NOMO-1 treated with DMSO at 0.1 percent for 48 hours (cell line): ENCODE results near the gene MFGE8.
A peak's percentile ranks its signal among the peaks of the same experiment; 100 is the strongest.

Experiments used
- DNase-seq: peaks from one replicate; lab custom pipeline; 2025; ENCODE audit not compliant: unreplicated experiment; lab: John Stamatoyannopoulos, UW

Gene MFGE8

DNA sequence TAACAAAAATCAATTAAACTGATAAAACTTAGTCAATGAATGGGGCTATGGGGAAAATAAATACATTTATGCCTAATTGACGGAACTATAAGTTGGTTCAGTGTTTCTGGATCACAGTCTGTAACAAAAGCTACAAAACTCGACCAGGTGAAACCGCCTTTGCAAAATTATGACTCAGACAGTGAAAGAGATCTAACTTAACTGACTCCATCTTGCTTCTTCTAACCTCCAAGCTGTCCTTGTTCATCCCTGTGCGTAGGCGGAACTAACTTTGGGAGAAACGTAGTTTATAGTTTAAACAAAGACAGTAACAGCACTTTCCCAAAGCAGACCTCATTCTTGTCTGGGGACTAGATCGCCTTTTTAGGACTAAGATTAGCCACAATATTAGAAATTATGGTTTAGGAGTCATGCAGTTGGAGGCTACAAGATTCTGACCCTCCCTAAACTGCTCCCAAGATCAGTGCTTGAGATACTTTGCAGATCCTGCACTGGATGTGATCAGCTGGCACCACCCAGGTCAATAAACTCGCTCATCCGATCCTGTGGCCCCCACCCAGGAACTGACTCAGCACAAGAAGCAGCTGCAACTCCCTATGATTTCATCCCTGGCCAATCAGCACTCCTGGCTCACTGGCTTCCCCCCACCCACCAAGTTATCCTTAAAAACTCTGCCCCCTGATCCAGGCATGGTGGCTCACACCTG is 7.2 kb upstream of the MFGE8 start:
- no peak for DNase-seq

DNA sequence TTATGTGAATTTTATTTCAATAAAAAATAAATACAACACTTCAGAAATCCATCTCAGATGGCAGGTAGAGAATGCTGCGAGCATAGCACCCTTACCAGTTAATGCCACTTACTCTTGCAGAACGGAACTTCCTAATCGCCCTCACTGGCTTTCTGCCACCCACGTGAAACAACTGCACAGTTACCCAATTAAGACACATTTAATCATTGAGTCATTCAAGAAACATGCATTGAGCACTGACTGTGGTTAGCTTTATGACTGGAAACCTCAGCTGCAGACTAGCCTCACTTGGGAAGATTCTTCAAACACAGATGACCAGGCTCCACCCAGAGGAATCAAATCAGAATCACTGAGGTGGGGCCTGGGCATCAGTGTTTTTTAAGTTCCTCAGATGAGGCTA is 5.6 kb upstream of the MFGE8 start:
- DNase-seq = peak; percentile 90

DNA sequence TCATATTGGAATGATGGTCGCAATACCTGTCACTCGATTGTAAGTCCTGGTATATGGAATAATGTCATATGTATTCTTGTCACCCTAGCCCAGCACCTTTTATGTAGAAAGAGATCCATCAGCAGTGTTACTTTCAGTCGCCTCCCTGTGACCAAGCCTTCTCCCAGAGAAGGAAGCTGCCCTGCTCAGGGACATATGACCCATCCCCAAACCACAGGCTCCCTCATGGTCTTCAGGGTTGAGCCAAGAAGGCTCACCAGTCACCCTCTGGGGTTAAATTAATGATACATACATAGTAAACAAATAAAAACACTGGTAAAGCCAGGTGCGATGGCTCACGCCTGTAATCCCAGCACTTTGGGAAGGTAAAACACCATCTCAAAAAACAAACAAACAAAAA is 4.6 kb upstream of the MFGE8 start:
- no peak for DNase-seq

DNA sequence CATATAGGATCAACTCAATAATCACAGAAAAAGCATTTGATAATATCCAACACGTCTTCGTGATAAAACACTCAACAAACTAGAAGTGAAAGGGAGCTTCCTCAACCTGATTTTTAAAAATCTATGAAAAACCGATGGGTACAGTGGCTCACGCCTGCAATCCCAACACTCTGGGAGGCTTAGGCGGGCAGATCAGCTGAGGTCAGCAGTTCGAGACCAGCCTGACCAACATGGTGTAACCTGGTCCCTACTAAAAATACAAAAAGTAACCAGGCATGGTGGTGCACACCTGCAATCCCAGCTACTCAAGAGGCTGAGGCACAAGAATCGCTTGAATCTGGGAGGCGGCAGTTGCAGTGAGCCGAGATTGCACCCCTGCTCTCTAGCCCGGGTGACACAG is 2.2 kb upstream of the MFGE8 start:
- no peak for DNase-seq

DNA sequence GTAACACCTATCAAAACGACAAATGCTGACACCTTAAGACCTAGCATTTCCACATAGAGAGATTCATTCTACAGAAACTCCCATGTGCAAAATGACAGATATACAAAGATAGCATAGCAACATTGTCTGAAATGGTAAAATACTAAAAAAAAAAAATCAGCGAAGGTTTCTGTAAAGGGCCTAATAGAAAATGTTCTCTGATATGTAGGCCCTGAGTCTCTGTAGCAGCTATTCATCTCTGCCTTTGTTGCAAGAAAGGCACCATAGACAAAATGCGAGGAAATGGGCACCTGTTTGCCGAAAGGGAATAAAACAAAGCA is 631 bp upstream of the MFGE8 start:
- DNase-seq = no peak

DNA sequence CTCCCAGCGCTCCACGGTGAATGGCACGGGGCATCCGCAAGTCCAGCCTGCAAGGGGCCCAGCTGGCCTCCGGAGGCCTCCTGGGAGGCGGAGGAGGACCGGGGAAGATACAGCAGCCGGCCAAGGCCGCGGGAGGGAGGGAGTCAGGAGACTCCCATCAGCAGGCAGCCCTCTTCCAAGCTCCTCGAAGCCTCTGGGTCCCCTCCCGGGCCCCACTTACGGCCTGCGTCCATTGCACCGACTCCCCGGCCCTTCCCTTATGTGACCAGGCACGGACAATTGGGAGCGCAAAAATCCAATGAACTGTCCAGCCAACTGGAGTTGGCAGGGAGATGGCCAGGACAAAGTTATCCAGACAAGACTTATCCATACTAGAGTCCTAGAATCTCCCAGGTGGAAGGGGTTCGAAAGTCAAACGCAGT is 668 bp downstream of the MFGE8 start:
- DNase-seq = no peak

DNA sequence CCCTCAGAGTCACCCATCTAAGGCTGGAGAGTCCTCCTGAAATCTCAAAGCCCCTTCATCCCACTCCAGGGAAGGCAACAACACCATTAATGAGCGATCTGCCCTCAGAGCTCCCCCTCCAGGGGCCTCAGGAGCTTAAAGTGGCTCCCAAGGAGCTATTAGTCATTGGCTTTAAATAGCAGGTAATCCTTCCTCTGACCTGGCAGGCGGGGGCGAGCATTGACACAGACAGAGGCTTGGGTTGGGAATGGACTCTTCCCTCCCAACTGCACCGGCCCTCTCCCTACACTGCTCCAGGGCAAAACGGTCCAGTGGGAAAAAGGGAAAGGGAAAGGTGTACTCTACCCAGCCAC is 1.4 kb downstream of the MFGE8 start:
- DNase-seq = no peak

DNA sequence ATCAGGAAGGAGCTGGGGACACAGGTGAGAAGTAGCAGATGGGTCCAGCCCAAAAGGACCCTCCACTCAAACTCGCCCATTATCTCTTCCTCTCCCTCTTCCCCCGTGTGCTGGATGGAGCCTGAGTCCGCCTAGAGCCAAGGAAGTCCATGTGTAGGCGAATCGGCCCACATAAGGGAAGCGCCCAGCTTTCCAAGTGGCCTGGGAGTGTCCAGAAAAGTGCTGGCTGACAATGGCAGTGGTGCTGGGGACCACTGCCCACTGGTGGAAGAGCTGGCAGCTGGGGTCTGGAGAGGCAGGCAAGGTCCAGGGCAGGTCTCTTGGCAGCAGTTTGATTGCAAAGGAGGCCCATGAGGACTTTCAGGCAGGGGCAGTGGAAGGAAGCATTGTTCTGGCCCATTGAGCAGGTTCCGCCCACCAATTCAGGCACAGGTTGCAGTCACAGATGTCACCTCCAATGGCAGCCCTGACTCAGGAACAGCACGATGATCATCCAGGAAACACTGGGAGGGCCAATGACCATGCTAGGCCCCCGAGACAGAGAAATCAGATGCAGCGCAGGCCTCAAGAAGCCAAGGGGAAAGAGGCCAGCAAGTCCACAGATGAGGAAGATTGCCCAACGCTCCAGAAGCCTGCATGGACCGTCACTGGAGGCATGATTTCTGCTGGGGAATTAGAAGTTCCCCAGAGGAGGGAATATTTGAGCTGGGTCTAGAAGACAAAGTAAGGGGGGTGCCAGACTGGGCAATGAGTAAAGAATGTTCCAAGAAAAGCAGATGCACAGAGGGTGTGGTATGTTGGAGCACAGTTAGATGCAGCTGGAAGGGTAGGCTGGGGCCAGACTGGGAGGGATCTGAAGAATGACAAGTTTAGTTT is 3.0 kb downstream of the MFGE8 start:
- no peak for DNase-seq

DNA sequence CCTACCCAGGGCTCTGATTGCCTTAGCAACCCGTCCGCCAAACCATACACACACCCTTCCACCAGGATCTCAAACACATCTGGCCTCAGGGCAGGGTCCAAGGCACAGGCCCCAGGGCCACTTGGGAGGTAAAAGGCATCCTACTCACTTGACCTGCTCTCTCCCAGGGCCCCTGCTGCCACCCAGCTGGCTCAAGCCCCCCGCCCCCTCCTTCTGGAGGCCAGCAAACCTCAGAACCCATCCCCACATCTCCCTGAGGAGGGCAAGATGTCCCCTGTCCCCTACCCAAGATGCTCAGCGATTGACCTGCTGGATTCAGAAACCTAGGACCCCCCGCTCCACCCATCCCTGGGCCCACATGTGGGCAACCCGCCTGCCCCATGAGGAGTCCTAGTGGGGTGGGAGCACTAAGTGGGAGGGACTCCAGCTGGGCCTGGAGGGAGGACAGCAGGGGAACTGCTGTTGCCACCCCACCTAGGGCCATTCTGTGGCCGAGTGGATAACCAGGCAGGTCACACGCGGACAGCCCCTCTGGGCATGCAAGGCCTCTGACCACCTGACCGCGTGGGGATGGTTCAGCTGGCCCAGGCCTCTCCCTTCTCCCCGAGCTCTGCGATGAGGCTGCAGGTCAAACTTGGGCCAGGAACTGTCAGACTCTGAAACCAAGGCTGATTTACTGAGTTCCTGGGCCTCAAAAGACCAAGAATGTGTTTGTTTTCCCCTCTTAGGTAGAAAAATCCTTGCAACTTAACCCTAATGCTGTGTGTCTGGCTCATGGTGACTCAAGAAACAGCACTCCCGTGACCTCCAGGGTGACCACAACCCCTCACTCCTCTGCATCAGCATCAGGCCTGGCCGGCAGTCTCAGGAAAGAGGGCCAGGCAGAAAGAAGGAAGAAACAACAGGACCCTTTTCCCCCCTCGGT is 4.2 kb downstream of the MFGE8 start:
- no peak for DNase-seq

DNA sequence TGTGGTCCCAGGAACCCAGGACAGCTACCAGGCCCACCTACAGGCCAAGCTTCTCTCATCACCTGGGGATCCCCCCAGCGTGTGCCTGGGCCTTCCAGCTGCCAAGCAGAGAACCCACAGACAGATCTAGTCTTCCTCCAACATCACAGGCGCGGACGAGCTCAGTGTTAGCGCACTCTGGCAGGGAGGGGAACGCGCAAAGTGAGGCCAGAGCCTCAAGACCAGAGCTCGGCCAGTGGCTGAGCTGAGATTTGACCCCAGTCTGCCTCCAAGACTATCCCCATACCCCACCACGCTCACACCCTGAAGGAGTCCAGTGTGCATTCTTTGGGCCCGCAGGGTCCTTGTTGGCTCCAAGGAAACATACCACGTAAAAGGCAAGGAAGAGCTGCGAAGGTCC is 5.1 kb downstream of the MFGE8 start:
- no peak for DNase-seq

DNA sequence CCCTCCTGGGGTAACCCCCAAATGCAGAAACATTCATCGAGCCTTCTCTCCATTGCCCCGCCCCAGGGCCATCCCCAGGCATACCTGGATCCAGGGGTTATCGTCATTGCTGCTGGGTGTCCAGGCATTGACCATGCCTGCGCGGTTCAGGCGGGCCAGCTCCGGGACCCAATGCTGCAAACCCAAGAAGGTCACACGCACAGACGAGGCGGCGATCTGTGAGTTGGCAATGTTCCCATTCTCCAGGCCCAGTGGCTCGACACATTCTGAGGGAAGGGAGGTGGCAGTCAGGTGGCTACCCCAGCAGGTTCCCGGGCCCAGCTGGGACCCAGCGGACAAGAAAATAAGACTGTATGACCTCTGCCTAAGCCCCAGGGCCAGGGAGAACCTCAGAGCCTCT is 6.1 kb downstream of the MFGE8 start:
- no peak for DNase-seq

DNA sequence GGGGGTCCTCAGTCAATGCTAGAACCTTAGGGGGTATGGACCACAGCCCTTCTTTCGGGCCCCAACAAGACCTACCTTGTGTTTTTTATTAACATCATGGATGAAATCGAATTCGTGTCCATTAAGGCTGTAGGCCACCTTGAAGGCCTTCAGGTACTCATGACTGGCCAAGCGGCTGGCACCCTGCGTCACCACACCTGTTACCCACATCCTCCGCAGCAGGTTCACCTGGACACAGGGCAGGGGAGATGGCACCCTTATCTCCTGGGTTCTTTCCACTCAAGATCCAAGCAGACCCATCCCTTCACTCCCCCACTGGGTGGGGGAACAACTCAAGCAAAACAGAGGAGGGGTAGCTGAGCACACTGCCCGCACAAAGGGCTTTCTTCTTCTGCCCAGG is 6.6 kb downstream of the MFGE8 start:
- DNase-seq = no peak

DNA sequence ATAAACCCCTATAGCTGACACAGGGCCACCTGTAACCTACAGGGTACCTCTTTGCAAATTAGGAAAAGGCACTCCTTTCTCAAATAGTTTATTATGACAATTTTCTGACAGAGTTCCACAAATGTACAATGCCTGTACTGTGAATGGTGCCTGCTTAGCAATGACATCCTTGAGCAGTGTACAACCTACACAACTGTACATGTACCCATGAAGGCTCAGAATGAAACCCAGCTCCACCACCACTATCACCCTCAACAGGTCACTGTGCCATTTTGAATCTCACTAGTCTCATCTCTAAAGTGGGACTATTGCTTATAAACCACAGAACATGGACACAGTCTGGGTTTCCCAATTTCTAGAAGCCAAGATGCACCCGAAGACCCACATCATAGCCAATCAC is 7.0 kb downstream of the MFGE8 start:
- DNase-seq = no peak

DNA sequence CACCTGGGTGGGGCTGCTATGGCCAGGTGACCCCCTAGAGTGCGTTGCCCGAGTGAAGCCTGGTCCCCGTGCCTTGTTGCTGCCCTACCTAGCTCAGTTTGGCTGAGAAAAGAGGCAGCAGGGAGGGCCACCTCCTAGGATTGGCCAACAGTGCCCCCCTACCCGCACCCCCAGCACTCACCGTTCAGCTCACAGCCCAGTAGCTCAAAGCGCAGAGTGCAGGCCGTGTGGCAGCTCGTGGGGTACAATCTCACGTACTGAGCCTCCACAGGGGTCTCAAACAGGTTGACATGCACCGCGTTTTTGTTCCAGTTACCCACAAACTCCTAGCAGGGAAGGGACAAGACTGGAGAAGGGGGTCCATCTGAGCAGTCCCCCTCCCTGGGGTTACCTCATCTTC is 7.6 kb downstream of the MFGE8 start:
- no peak for DNase-seq

DNA sequence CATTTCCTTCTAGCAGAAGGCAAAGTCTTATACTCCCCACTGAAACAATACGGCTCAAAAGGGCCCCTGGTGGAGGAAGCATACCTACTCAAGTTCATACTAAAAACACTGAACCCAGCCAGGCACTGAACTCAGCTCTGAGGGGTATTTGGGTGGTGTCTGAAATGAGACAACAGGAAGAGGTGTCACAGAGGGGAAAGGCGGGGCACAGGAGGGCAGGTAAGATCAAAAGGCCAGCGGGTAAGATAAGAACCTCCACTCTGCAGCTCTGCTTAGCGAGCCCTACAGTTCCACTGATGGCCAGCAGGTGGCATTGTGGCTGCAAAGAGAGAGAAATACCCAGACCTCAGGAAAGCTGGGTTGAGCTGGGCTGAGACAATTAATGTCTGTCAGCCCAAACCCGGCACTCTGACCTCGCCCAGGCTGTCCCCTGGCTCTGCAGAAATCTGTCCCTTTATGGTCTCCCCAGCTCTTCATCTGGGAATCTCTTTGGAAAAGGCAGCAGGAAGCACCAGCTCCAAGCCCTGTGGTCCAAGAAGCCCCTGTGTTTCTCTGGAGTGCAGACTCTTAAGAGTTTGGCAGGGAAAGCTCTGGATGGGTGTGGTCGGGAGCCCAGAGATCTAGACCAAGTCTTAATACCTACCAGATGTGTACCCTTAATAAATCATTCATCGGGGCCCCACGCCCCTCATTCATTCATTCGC is 8.4 kb downstream of the MFGE8 start:
- peak; percentile 39 for DNase-seq

DNA sequence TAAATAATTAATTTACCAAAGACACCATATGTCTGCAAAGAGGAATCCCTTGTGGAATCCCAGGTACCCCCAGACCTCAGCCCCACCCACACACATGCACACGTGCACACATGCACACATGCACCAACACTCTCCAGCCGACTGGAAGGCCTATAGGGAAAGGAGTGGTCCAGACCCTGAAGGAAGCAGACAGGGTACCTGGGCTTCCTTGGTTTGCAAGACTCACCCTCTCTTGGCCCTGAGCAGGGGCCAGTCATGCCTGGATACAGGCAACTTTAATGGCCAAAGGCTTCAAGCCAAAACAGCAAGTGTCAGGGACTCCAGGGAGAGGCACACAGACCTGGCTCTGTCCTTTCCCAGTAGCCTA is 8.9 kb downstream of the MFGE8 start:
- no peak for DNase-seq

DNA sequence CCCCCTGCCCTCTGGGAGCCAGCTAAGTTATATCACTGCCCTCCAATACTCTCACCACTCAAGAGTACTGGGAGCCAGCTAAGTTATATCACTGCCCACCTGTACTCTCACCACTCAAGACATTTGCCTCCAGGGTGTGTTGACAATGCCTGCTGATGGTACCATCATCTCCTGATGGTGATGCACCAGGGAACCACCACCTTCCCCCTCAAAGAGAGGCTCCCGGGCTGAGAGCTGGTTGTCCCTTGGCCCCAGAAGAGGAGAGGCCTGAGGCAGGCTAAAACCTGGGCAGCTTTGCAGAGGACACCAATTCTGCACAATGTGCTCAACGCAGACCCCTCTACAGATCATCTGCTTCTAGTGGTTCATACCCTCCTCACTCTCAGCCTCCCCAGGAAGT is 10.3 kb downstream of the MFGE8 start:
- DNase-seq = no peak

DNA sequence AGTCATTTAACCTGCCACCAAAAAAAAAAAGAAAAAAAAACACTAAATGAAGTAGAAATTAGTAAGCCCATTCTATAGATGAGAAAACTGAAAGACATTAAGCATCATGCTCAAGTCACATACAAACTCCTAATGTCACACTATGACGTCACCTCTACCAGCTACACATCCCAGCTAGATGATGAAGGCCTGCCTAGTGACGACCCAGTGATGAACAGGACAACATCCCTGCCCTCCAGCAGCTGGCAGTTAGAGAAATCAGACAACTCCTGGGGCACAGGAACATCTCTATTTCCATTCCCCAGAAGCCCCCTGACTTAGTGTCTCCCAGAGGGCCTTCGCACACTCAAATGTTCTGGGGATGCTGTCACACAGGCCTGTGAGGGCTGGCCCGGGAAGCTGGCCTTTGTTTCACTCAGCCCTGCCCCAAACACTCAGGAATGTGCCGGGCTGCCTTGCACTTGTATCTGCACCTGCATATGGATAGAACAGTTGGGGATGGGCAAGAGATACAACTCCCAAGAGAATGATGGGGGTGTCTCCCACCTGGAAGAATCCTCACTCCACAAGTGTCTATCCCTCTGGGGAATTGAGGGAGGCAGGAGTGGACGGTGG is 10.9 kb downstream of the MFGE8 start:
- DNase-seq = no peak

DNA sequence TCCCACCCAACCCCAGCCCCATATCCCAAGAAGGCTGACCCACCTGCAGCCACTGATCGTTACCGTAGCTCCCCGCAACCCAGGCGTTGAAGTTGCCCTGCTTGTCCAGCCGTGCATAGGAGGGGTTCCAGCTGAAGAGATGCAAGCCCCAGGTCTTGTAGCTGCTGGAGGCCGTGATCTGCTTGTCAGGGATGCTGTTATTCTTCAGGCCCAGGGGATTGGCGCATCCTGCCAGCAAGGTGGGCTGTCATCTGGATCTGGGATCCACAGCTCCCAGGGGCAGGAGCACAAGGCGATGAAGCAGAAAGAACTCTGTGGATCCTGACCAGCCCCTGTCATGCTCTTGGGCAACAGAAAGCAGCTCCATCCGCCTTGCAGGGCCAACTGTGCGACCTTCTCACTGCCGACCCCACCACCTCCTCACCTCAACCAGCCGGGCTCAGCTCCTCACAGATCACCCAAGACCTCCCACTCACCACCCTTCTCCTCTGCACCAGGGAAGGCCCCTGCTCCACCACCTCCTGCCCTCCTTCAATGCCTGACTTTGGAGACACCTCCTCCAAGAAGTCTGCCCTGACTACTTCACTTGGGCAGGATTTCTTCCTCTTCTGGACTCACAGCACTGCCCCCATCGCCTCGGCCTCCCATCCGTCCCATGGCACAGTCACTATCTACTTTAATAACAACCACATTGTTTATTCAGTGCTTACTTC is 11.5 kb downstream of the MFGE8 start:
- DNase-seq = no peak

DNA sequence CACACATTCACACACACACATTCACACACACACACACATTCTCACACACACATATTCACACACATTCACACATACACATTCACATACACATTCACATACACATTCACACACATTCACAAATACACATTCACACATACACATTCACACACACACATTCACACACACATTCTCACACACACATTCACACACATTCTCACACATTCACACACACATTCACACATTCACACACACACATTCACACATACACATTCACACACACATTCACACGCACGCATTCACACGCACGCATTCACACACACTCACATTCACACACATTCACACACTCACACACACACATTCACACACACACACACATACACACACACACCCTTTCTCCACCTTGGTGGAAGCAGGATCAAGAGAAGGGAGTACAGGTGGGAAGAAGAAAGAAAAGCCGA is 12.2 kb downstream of the MFGE8 start:
- no peak for DNase-seq
